GM19455 (cell line): ENCODE results near the gene ORMDL2.
"Not testable (repeated sequence)": the region's sequence is repeated elsewhere in the genome, so short reads cannot be mapped to it uniquely, and the experiment has no call there.

ENCODE experiments used
- ATAC-seq: cut with Tn5 transposase; IDR thresholded peaks from one replicate; pipeline ENCODE4 v1.9.1; 2021; ENCODE audit not compliant: unreplicated experiment

ORMDL2 gene

DNA sequence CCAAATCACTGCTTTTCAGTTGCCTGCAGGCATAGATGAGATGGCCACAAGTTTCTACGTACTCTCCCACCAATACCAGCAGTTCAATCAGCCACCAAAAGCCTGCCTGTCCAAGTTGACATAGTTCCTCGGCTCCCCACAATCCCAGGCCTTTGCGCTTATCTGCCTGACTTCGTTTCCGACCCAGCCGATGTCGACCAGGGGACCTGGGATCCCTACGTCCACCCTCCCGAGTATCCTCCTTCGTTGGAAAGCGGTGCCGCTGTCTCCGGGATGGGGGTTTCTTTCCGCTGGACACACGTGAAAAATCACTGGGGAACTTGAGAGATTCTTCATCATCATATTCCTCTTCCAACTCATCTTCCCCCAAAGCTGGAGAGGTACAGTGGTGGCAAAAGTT lies 10.0 kb downstream of the ORMDL2 start:
- ATAC-seq = no peak

DNA sequence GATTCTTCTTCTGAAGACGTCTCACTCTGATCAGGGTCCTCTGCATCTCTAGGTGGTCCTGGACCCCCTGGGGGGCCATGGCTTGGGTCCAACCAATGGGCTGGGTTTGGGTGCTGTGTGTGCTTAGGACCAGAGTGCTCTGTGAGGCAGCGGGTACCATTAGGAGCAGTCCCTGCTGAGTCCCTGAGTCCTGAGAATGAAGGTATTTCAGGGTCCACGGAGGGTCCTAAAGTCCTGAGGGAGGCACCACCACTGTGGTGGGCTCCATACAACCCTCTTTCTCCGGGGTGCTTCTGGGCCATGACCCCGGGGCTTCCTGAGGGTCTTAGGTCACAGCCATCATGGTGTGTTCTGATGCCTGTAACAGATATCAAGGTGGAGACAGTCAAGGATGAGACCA lies 10.5 kb downstream of the ORMDL2 start:
- ATAC-seq = no peak

DNA sequence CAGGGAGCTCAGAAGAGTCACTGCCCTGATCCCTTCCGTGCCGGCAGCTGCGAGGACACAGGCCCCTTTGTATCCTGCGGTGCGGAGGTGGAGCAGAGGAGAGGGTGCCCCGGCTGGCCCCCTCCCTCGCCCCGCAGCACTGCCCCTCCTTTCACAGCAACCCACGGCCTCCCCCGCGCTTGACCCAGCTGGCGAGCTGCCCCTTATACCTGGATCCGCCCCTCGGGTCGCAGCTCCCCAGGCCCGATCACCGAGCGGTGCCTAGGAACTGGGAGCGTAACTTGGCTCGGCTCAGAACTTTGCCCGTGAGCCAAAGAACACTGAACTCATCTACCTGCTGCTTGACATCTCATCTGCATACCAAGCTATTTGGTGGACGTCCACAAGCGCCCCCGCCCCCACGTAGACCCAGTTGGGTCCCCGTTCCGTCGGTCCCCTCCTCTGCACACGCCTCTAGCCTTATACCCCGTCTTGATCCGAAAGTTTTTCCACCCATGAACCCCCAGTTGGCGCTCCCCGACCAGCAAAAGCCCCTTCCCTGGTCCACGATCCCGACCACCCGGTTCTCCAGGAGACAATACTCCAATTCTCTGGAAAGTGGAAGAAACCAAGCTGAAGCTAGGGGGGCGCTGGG lies 12.2 kb downstream of the ORMDL2 start:
- ATAC-seq = peak; percentile 24

DNA sequence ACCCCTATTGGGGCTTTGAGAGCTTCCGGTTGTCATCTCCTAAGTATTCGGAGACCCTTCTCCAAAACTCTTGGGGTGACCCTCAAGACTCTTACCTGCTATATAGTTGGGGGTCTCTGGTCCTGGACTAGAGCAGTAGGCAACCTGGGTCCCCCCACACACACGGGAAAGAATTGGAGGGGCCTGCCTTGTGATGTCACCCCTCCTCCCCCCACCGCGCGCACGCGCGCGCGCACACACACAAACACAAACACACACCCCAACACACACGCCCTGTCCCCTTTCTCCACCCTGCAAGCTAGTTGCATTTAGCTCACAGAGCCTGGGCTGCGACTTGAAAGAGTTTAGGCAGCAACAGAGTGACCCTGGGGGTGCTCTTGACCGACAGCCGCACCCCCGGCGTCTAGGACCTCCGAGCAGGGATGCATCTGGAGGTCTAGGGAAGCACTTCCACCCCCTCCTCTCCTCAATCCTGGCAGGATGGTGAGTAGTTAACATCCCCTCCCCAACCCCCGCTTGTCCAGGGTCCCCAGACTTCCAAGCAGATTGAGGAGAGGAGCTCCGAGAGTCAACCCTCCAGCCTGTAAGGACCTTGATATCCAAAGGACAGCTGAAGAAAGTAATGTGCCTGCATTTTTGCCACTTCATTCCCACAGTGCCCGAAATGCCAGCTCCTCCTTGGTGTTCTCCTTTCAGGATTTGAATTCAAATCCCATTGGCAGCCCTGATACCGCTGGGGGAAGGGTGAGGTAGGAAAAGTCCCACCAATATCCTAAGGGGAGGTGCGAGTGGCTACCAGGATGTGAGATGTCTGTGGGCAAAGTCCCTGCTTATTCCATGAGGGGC lies 13.0 kb downstream of the ORMDL2 start:
- no peak for ATAC-seq

DNA sequence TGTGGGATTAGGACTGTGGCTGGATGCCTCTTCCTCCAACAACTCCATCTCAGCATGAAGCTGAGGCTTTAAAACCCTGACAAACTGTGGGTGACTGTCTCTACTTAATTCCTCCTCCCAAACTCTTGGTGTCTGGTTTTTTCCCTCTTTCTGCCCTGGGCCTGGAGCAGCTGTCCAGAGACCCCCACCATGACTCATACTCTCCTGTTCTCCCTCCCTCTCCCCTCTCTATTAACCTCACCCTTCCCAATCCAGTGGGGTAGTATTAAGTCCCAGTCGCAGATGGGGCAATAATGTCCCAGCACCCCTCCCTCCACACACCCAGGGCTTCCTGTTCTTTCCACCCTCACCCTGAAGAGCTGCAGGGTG lies 13.6 kb downstream of the ORMDL2 start:
- ATAC-seq = no peak

DNA sequence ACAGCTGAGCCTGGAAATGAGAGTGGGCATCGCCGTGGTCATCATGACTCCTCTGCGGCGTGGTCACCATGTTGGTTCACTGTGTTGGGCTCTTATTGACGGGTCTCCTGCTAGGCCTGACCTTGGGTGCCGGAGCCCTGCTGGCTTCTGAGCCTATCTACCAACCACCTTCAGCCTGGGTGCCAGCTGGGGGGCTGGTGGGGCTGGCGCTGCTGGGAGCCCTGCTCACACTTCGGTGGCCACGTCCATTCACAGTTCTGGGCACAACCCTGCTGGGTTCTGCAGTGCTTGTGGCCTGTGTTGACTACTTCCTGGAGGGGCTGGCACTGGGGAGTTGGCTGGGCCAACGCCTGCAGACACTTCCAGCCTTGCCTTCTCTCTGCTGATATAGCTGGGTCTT lies 15.2 kb downstream of the ORMDL2 start:
- ATAC-seq = no peak

DNA sequence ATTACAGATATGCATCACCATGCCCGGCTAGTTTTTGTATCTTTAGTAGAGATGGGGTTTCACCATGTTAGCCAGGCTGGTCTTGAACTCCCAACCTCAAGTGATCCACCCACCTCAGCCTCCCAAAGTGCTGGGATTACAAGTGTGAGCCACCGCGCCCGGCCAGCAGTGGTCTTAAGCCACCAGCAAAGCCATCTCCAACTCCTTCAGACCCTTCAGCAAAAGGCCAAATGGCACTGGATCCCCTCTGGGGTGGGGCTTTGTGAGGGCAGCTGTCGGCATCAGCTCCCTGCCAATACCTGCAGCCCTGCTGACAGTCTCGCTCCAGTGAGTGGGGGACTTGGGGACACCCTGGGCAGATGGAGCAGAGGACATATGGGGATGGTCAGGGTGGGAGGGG lies 16.6 kb downstream of the ORMDL2 start:
- ATAC-seq = not testable (repeated sequence)

DNA sequence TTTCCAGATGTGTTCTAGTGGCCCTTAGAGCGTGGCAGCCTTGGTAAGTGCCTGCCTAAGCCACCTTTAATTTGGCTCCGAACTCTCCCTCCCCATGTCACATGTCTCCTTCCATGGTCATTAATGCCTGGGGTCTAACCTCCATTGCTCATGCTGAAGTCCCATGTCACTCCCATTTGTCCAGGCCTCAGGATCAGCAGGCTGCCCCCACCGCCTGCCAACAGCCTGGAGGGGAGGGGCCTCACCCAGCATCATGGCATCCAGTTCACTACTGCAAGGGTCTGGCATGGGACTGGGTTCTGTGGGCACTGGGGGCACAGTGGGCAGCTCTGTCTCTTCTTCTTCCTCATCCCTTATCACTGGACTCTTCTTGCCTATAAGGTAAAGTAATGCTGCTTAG lies 20.5 kb downstream of the ORMDL2 start:
- ATAC-seq = no peak

DNA sequence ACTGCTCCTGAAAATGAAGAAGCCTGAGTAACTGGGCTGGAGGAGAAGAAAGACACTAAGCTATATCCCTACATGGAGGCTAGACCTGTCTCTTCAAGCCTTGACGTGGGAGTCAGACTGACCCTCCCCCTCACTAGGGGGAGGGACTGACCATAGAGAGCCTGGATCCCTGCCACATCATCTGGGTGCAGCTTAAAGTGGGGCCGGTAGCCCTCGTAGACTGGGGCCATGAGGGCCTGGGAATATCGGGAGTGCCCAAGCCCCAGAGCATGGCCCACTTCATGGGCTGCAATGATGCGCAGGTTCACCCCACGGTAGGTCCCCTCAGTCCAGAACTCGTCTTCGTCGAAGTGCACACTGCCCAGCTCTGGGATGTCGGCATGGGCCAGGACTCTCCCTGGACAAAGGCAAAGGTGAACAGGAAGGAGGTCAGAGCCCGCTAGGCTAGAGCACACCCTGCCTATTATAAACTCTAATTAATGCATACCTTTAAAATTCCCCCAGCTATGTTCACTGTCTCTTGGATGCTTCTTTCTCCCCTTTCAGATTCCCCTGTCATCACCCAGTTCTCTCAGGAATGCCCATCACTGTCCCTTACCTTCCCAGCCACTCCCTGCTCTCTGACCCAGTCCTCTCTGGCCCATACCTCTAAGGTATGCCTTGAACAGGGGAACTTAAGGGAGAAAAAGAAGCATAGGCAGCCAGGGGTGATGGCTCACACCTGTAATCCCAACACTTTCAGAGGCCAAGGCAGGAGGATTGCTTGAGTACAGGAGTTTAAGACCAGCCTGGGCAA lies 21.7 kb downstream of the ORMDL2 start:
- no peak for ATAC-seq

DNA sequence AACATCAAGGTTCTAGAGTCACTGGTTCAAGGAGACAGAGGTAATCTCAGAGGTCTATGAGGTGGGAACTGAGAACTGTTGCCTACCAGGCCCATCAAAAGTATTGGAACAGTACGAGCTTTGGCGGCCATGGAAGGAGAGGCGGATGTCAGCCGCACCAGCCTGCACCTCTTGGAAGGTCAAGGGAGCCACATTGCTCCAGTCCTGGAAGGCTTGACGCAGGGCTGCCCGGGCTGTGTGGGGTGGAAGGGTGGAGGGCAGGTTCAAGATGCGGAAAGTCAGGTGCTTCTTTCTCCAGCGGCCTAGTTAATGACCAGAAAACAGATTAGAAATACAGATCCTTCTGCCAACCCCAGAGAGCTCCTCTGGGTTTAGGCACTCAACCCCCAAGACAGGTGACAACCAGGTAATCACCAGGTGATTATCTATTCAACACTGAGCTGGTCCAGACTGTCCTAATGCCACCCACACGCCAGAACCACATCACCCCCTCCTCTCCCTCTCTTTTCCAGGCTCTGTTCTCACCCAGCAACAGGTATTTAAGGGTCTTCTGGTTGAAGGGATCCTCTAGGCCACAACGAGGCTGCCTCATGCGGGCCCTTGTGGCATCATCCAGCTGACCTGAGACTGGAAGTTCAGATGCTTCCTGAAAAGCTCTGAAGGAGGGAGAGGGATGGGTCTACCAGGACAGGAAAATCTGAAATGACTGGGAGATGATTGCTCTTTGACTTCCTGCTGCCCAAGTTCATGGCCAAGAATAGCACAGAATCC lies 22.9 kb downstream of the ORMDL2 start:
- ATAC-seq = no peak

DNA sequence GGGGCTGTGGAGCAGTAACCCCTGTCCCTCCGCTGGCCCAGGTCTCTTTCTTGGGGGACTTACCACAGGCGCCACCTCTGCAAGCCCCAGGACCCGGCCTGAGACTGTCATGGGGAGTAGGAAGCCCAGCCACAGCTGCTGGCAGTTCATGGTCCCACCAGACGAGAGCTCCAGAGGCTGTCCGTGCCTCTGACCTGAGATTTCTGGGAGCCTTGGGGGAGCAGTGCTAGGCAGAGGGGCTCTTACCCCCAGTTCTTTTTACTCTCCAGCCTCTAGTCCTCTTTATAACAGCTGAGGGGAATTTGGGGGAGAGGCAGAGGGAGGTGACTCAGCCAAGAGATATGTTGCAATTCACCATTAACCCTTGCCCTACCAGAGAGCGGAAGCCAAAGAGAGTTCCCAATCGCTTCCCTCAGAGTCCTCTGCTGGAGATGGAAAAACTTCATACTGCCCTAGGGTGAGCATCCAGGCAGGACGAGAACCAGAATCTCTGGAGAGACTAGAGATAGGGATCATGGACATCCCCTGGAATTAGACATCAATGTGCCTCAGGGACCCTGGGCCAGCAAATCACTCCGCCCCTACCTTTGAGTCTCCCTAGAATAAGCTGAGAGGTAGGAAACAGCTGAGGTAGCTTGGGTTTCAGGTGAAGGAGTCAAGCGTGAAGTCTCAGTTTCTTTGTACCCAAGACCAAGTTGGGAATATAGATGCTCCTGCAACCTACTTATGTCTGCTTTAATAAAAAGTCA lies 25.0 kb downstream of the ORMDL2 start, which contains the start of gene MMP19:
MMP19 (minus strand) TSS at position 256 of the 749 bp plus-strand sequence; CDS start at position 150, 106 bp downstream.
- no peak for ATAC-seq

DNA sequence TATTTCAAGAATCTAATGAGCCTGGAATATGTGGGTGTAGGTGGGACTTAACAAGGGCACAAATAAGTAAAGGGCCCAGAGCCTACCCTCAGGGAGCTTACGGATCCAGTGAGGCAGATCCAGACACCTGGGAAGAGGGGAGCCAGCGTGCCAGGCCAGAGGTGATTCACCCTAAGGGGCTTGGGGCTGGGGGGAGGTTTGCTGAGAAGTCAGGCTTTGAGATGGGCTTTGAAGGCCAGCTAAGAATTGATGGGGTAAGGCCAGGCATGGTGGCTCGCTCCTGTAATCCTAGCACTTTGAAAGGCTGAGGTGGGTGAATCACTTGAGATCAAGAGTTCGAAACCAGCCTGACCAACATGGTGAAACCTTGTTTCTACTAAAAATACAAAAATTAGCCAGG lies 25.6 kb downstream of the ORMDL2 start:
- no peak for ATAC-seq

DNA sequence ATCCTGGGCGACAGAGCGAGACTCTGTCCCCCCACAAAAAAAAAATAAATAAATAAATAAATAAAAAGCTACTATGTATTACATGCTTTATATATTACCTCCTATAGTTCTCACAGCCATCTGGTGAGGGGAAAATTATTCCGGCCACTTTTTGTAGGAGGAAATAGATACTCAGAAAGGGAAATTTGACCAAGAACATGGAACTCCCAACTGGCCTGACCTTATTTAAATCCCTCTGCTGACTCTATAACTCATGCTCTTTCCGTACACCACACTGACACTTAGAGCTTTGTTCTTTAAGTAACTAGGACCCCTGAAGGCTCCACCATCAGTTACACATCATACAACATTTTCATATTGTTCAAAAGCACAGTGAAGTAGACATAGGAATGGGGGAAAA lies 27.1 kb downstream of the ORMDL2 start:
- ATAC-seq = no peak

DNA sequence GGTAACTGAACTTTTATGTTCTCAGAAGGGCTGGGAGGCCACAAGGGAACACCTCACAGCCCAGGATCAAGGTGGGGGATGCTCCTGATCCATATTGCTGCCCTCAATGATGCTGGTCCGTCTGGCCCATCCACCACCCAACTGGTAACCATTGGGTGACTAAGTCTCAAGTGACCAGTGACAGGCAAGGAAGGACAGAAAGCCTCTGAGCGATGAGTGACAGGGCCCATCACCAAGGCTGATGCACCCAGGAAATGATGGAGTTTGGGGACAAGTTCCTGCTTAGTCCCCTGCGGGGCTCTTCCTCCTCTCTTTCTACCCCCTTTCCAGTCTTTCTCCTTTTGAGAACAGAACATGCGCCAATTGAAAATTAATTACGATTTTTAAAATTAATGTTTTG lies 27.5 kb downstream of the ORMDL2 start:
- no peak for ATAC-seq

DNA sequence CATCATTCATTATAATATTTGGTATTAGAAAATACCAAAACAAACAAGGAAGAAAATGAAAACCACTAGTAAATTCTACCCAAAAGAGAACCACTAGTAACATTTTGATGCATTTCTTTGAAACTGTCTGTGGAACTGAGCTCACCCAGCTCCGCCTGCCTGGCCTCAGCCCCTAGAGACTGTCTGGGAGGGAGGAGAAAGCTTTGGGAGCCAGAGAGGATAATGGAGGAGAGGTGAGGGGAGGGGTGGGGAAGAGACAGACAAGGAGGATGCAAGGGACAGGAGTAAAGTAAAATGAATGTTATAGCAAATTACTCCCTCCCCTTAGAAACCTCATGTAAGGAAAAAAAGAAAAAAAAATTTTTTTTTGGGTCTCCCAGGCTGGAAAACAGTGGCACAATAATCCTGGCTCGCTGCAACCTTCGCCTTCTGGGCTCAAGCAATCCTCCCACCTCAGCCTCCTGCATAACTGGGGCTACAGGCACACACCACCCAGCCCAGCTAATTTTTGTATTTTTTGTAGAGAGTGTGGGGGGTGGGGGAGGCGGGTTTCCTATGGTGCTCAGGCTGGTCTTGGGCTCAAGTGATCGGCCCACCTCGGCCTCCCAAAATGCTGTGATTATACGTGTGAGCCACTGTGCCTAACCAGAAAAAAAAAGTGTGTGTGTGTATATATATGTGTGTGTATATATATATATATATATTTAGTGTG lies 28.1 kb downstream of the ORMDL2 start:
- no peak for ATAC-seq

DNA sequence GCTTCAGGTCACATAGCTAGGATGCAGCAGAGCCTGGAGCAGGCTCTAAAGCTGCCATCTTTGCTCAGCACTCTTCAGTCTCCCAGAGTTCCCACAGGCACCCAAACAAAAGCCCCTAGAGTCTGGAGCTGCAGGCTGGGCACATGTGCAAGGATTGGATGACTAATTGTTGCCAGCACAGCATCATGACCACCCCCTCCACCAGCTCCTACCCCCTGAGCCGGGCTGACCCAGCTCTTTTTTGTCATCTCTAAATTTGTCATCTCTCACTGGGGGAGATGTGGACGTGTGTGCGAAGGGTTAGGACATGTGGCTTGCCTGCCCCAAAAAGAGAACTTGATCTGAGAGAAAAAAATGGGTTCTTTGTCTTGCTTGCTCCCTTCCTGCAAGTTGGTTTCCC lies 29.2 kb downstream of the ORMDL2 start:
- ATAC-seq = no peak

DNA sequence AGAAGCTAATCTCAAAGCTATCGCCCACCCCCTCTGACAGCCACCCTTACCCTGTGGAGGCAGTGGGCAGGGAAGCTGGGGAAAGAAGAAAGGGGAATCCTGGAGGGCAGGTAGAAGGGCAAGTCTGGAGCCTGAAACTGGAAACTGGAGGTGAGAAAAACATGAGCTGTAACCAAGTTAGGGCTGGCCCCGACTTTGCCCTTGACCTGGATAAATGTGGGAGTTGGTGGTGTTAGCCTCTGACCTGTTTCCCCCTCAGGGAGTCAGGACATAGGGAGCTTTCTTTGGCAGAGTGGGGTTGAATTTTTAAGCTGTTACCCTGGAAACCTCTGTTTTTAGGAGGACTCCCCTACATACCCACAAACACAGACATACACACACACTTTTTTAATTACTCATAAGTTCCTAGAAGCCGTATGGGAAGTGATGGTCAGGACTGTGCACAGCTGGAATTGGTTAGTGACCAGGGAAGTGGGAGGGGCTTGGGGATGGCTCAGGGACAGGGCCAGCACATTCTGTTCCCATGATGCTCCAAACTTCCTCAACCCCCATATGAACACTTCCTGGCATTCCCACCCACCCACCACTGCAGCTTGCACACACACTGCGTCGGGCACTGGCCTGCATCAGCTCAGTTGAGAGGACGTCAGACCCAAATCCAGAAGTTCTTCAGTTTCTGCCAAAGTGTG lies 29.9 kb downstream of the ORMDL2 start:
- no peak for ATAC-seq

DNA sequence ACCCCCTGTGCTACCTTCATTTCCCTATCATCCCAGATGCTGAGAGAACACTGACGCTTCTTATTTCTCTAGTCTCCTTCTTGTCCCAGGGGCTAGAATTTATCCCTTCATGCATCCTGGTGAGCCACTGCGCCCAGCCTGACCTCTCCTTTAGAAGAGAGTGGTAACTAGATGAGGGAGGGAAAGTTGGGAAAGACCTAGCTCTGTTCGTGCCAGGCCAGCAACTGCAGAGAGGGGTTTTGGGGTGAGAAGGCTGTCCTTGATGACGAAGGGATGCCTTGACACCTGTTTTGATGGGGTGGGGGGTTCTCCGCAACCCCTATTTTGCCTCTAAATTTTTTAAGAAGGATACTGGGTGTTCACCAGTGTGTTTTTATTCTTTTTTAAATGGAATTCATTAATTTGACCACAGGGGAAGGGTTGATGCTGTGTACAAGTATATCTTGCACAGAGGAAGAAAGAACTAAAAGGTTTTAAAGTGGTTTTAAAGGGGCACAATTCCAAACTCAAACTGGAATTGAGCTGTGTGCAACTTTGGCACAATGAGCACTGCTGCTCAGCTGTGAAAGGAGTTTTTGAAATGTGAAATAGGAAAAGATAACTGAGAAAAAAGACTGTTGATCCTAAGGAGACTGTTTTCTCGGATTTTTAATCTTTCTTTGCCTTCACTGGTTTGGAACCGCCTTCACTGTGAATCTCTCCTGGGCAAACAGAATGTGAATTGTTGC lies 31.9 kb downstream of the ORMDL2 start:
- ATAC-seq = no peak
